AG09319 (cell line): ENCODE results near the gene PELI3.

ENCODE experiments used
- DNase-seq: peaks from one replicate; pipeline ENCODE4 v3.0.0-alpha.2; 2010; ENCODE audit warnings: low read depth; ENCODE audit errors: extremely low read depth
- CTCF ChIP-seq: IDR thresholded peaks from 2 replicates; pipeline ENCODE4 v1.5.1; 2011; ENCODE audit warnings: low read depth, mild to moderate bottlenecking, inconsistent platforms, low read length, moderate library complexity

Gene PELI3

DNA sequence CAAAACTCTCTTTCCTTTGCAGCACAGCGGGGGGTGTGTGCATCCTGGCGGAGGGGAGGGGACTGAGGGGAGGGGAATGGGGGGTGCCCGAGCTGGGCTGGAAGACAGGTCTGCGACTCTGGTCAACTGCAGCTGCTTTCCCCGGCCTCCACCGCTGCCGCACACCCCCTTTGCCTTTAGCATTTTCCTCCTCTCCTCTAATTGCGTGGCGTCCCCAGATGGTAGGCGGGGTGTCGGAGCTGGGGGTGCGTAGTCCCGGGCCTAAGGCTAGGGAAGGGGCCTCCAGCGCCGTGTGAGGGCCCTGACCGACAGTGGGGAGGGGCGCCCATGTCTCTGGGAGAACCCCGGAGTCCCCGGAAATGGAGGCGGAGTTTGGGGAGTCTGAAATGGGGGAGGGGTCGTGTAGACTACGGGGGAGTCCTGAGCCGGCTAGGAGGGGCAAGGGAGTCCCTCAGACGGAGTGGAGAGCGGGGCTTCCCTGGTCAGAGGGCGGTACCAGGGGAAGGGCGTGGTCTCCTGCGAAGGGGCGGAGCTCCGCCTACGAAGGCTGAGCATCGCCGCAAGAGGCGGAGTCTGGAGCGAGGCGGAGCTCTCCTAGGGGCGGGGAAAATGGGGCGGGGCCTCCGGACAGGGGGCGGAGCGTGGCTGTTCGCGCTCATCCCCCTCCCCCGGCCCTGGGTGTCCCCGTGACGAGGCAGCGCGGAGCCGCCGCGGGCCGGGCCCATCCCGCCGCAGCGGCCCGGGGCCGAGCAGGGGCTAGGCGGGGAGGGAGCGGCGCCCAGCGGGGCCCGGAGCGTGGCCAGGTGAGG, at the start of gene PELI3:
TSS of gene PELI3 (plus strand) at position 681 of the 809 bp plus-strand sequence. CDS start 1,224 bp downstream, outside the sequence.
- peak; percentile 80 for DNase-seq
- no peak for TF ChIP-seq CTCF

GRCh38 chr11:66417000-66417399, 49.7 kb upstream of the PELI3 start:
- TF ChIP-seq CTCF = no peak

DNA sequence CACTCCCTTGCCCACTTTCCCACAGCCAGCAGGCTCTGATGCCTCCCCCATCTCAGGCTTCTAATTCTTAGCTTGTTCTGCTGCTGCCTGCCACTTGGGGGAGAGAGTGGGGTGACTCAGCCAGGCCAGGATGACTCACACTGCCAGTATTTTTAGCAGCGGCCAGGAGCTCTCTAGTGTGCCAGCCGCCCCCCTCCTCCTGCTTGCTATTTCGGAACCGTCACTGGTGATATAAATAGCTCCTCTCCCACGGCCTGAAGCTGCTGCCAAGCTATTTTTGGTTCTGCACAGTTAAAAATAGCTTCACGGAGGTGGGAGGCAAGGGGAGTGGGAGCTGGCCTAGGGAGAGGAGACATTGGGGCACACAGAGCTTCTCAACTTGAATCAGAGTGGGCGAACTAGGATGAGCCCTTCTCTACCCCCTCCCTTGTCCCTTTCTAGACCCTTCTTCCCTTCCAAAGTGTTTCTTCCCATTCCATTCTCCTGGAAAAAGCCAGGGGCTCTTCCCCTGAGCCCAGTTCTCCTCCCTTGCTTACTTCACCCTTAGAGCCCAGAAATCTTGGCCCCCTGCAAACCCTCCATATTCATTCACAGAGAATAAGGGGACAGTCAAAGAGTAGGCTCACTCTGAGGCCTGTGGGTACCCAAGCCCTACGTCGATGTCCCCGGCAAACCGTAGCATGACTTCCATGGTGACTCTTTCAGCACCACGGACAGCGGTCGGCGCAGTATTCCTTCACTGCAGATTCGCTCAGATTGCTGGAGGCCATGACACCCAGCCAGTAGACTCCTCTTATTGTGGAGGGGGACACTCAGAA, 48.3 kb upstream of the PELI3 start:
- peak; percentile 84 for DNase-seq
- TF ChIP-seq CTCF = peak; percentile 64

More at GRCh38 chr11:66417000-66417399, 49.7 kb upstream of the PELI3 start:
- DNase-seq = no peak

- TF ChIP-seq CTCF = no peak
- DNase-seq = no peak
Observed at GRCh38 chr11:66418986-66419308, 47.8 kb upstream of the PELI3 start.

DNA sequence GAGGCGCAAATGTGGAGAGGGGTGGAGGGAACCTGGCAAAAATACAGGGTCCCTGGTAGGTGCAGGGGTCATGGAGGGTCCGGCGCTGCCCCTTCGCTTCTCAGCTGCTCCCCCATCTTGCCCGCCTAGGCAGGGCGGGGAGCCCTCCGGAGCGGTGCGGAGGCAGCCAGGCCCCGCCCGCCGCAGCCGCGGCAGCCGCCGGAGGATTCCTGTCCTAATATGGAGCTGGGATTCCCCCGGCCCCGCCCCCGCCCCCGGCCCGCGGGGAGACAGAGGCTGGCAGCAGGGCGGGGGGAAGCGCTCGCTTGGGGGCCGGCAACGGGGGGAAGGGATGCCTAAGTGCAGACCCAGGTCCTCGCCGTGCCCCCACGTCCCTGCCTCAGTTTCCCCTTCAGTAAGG, 46.9 kb upstream of the PELI3 start:
- TF ChIP-seq CTCF = no peak
- no peak for DNase-seq

GRCh38 chr11:66420671-66421476, 45.8 kb upstream of the PELI3 start, which contains the start of gene NPAS4:
Gene NPAS4 (plus strand): TSS chr11:66421035. CDS start chr11:66421180, 145 bp downstream.
- DNase-seq = no peak
- no peak for TF ChIP-seq CTCF
